HG03457 (cell line): ENCODE results near the gene PRSS21.

Experiments
- ATAC-seq: cut with Tn5 transposase; IDR thresholded peaks from one replicate; pipeline ENCODE4 v1.9.1; 2021; ENCODE audit warnings: moderate number of reproducible peaks; ENCODE audit not compliant: unreplicated experiment

Gene PRSS21

DNA sequence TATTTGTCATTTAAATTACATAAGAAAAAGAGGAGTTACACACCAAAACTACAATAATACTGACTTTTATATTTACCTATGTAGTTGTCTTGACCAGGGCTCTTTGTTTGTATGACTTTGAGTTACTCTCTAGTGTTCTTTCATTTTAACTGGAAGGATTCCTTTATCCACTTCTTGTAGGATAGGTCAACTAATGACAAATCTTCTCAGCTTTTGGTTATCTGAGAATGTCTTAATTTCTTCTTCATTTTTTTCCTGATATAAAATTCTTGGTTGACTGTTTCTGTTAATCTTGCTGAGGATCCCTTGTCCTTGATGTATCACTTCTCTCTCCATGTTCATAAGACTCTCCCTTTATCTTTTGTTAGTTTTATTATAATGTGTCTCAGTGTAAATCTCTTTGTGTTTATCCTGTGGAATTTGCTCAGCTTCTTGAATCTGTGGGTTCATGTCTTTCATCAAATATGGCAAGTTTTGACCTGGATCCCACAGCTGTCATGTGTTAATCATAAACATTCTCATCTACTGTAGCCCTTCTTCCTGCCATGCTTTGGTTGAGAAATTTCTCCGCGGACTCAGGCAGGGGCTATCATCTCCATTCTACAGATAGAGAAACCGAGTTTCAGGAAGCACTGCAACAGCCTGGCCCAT, 13.4 kb upstream of the PRSS21 start:
- ATAC-seq = no peak

DNA sequence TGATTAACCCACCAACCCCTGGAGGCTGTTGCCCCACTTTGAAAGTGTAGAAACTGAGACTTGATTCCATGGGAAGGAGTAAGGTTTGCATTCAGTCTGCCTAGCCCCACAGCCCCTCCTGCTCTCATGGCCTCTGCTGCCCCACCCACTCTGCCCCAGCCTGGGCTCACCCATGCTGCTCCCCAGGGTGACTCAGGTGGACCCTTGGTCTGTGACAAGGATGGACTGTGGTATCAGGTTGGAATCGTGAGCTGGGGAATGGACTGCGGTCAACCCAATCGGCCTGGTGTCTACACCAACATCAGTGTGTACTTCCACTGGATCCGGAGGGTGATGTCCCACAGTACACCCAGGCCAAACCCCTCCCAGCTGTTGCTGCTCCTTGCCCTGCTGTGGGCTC, 12.3 kb upstream of the PRSS21 start:
- ATAC-seq = no peak

DNA sequence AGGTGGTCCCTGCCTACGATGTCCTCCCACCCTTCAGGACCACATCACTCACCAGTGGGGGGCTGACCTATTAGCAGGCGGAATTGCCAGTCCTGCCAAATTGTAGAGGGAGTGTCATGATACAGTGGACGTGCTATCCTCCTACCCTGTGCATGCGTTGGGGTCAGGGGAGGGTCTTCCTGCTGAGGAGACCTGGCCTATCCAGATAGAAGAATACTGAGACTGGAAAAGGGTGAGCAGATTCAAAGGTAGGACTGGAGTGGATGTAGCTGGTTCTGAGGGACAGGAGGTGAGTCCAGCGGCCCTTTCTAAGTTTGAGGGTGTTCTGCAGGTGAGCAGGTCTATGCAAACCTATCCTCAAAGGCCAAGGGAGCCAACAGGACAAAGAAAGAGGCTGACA, 10.8 kb upstream of the PRSS21 start:
- no peak for ATAC-seq

DNA sequence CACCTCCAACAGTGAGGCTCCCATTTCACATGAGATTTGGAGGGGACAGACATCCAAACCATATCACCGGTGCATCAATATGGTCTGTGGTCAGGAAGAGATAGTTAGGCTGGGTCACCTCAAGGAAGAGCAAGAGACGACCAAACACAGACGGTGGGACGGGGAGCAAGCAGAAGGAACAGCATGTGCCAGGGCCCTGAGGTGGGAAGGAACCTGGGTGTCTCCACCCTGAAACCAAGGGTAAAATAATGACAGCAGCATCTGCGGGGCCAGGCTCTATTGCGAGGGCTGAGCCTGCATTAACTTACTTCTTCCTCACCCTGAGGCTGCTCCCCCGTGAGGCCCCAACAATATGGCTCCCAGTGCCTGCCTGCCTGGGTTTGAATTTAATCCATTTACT, 8.9 kb upstream of the PRSS21 start:
- no peak for ATAC-seq

DNA sequence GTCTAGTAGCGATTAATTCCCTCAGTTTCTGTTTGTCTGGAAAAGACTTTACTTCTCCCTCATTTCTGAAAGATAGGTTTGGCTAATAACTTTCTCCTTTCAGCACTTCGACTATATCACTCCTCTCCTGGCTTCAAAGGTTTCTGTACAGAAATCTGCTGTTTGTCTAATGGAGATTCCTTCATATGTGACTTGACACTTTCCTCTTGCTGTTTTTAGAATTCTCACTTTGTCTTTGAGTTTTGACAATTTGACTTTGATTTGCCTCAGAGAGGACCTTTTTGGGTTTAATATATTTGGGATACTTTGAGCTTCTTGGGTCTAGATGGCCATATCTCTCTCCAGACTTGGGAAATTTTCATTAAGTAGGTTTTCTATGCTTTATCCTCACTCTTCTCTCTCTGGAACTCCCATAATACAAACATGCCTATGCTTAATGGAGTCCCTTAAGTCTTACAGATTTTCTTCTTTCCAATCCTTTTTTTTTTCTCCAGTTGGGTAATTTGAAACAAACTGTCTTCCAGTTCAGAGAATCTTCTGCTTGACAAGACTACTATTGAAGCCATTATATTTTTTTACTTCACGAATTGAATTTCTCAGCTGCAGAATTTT, 7.8 kb upstream of the PRSS21 start:
- no peak for ATAC-seq

DNA sequence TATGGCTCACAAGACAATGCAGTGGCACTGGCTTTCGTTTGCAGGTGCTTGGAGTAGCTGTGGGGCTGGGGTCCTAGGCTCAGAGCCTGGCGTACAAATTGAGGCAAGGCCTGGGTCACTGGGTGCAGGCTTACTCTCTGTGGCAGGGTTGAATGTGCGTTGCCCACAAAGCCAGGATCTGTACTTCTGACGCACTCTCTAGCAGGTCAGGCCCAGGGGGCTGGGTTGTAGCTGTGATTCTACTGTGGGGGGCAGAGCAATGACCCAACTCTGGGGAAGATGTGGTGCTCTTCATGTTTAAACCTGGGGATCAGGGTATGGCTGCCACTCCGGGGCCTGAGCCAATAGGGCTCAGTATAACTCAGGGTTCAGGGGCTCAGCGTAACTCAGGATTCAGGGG, 6.4 kb upstream of the PRSS21 start:
- no peak for ATAC-seq

DNA sequence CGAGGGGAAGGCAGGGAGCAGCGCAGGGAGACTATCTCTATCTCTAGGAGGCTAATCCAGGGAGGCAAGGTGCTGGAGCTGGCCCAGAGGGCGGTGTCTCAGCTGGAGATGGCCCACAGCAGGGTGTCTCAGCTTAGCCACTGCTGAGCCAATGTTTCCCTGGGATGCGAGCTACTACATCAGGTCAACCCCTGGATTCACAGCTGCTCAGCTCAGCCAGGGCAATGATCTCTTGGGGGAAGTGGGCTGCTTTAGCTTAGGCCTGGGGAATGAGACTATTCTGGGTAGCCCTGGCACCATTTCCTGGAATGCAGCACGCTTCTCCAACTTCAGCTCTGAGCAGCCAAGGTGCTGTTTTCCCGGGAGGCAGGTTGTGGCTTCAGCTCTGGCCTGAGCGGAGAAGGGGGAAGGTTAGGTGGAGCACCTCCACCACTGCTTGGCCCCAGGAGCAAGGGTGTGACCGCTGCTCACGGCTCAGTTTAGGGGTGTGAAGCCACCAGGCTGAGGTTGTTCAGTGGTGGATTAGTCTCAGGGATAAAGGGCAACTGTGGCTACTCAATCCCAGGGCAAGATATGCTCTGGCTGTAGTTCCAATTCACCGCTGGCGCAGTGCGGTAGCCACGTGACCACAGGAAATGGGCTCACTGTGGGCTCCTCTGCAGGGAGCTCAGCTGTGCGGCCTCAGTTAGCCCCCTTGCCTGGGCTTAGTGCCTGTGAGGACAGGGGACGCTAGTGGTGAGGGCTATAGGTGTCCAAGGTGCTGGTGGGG, 5.2 kb upstream of the PRSS21 start:
- ATAC-seq = no peak

DNA sequence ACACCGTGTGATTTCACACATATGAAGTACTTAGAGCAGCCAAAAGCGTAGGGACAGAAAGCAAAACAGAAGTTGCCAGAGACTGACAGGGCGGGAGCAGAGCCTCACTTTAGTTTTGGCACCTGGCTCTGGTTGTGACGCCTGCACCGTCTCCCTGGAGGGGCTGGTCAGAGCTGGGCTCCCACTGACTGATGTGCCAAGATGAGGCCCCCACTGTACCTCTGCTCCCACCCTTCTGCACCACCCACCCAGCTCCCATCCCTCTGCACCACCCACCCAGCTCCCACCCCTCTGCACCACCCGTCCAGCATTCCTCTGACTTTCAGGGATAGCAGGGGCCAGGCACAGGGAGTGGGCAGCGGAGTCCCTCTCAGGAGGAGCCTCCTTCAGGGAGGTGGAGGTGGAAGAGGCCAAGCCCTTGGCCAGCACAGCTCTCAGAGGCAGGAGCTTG, 3.2 kb upstream of the PRSS21 start:
- ATAC-seq = no peak

DNA sequence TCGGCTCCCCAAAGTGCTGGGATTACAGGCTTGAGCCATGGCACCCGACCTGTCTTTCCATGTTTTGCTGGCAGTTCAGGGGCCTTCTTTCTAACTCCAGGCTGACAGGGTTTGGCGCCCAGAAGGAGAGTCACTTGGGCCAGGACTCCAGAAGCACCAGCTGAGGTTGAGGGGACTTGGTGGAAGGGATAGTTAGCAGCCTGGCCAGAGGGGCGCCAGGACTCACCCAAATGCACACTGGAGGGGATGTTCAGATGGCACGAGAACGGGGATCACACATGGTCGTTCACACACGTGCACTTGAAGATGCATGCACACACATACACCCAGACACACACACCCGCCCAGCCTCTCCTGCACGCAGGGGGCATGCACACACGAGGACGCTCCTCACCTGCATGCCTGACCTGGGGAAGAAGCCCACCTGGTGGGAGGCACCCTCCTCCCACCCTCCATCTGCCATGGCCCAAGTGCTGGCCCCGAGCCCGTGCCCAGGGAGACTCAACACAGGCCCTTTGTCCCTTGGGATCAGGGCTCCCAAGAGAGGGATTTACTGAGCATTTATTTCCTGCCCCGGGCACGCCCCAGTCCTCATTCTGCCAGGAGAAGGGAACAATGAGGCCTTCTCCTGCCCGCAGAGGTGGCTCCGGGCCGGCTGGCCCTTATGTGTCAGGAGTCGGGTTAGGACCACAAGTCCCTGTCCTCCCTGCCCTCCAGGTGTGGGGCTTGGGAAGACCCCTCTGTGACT, 2.3 kb upstream of the PRSS21 start:
- ATAC-seq = no peak

DNA sequence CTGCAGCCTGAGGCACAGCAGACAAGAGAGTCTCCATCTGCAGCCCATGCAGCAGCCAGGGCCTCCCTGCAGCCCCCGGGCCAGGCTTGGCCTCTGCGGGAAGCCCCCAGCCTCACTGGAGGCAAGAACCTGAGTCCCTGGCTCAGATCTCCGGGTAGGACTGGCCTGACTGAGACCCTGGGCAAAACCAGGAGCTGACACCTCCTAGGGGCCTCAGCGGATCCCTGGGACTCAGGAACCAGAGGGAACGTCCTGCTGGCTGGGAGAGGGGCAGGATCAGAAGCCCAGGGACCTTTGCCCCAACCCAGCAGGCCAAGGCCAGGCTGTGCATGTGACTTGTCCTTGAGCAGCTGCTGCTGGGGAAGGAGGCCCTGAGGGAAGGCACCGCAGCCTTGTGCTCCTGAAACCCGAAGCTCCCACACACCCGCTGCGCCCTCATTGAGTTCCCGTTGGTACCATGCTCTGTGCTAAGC, 1.7 kb upstream of the PRSS21 start:
- no peak for ATAC-seq

DNA sequence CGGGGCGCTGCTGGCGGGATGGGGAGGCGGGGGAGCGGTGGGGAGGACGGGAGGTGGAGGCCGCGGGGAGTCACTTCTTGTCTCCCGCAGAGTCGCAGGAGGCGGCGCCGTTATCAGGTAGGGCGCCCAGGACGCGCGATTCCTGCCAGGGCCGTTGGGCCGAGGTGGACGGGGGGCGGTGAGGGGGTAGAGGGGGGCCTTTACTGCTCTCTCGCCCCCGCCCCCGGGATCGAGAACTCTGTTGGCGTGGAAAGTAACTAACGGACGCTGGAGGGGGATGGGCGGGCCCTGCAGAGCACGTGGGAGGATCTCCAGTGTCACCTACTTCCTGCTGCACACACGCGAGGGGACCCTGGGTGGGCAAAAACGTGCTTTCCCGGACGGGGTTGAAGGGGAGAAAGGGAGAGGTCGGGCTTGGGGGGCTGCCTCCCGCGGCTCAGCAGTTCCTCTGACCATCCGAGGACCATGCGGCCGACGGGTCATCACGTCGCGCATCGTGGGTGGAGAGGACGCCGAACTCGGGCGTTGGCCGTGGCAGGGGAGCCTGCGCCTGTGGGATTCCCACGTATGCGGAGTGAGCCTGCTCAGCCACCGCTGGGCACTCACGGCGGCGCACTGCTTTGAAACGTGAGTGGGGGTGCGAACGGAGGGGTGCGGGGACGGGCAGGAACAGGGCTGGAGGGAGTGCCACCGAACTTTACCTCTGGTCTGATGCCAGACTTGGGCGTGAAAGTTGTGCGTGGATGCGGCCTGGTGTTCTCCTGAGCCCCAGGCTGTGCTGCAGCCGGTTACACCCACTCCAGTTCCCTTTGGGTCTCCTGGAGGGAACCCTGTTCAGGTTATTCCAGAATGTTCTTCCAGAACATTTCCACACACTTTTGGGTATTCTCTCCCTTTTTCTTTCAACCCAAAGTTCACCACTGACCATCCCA, 569 bp downstream of the PRSS21 start:
- no peak for ATAC-seq

DNA sequence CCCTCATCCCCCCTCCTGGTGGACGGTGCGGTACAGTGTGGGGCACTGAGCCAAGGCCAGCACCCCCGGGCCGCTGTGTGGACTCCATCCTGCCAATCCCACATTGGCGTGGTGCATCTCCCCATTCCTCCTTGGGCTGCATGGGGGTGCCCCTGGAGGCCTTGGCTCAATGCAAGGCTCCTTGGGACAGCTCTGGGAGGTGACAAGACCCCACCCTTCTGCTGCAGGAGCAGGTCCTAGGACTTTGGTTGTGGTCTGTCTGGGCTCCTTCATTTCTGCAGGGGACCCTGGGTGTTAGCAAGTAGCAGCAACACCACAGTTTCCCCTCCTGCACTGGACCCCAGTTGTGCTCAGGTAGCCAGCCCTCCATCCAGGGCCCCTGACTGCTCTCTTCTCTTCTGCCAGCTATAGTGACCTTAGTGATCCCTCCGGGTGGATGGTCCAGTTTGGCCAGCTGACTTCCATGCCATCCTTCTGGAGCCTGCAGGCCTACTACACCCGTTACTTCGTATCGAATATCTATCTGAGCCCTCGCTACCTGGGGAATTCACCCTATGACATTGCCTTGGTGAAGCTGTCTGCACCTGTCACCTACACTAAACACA, 1.3 kb downstream of the PRSS21 start:
- ATAC-seq = no peak

DNA sequence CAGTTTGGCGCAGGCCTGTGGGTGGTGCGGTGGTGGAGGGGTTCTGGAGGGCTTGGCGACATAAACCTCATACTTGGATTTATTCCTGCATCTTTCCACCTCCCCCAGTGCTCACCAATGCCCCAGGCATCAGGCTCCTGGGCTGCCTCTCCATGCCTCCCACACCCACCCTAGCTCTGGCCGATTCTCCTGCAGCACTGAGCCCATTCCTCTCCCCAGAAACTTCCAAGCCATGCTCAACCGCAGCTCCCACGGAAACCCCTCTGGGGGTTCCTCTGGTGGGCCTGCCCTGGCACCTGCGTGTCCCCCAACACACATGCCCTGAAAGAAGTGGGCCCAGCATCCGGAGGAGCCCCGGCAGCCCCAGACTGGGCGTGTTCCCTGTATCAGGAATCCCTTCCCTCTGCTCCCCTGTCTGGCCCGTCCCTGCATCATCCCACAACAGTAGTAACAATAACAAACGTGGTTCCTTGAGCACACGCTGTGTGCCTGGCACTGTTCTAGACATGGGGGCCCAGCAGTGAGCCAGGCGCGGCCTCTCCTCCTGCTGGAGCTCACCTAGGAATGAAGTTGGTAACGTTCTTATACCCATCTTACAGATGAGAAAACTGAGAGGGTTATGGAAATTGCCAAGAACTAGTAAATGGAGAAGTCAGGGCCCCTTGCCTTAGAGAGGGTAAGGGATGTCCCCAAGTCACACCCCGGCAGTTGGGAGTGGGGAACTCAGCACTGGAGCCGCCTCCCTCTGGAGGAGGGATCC, 2.3 kb downstream of the PRSS21 start:
- no peak for ATAC-seq

DNA sequence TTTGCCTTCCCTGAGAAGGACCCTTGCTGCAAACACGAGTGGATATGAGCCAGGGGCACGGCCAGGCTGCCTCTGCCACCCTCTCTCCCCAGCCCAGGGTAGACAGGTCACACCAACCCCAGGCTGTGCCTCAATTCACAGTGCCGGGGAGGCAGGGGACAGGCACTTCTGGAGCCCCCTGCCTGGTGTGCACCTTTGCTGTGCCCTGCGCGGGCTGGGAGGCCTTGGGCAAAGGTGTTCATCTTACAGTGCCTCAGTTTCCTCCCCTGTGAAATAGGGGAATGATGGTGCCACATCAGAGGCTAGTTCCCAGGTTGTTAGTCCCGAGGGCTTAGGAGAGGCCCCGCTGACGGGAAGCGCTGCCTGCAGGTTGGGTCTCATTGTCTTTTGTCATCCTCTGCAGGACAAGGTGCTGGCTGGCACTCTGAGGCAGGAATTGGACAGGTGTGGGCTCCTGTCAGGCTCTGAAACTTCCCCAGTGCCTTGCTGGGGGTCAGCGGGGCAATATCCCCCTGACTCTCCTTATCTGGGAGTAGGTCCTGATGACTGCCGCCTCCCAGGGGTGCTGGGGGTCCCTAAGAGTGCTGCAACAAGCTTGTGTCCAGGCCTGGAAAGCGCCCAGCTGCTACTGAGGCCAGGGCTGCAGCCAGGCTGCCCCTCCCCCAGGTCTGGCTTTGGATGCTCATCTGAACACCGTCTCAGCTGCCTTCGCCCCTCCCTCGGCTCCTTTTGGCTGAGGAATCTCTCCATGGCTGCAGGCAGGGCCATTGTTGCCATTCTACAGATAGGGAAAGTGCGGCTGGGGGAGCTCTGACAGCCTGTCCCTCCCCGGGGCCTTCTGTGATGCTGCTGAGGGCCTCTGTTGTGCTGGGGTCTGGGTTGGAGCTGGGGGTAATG, 3.1 kb downstream of the PRSS21 start:
- ATAC-seq = no peak

DNA sequence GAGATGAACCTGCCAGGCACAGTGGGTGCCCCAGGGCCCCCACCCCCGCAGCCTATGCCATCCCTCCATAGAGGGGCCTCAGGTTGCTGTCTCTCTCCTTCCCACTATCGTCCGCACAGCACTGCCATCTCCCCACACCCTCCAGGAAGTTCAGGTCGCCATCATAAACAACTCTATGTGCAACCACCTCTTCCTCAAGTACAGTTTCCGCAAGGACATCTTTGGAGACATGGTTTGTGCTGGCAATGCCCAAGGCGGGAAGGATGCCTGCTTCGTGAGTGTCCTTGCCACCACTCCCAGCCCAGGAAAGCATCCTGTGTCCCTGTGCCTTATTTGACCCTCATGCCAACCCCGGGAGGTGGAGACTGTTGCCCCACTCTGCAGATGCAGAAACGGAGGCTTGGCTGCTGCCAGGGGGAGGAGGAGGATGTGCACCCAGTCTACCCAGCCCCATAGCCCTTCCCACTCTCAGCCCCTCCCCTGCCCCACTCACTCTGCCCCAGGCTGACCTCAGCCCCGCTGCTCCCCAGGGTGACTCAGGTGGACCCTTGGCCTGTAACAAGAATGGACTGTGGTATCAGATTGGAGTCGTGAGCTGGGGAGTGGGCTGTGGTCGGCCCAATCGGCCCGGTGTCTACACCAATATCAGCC, 3.9 kb downstream of the PRSS21 start:
- no peak for ATAC-seq

DNA sequence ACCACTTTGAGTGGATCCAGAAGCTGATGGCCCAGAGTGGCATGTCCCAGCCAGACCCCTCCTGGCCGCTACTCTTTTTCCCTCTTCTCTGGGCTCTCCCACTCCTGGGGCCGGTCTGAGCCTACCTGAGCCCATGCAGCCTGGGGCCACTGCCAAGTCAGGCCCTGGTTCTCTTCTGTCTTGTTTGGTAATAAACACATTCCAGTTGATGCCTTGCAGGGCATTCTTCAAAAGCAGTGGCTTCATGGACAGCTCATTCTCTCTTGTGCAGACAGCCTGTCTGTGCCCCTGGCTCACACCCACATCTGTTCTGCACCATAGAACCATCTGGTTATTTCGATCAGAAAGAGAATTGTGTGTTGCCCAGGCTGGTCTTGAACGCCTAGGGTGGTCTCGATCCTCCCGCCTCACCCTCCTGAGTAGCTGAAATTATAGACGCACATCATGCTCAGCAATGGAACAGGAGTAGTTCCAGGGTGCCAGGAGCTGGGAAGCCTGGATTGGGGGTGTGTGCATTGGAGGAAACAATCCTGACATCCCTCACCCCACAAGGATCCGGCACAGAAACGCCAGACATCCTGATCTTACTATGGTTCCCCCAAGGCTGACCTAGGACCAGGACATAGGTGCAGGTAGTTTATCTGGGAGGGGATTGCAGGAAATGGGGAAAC, 4.6 kb downstream of the PRSS21 start:
- no peak for ATAC-seq

DNA sequence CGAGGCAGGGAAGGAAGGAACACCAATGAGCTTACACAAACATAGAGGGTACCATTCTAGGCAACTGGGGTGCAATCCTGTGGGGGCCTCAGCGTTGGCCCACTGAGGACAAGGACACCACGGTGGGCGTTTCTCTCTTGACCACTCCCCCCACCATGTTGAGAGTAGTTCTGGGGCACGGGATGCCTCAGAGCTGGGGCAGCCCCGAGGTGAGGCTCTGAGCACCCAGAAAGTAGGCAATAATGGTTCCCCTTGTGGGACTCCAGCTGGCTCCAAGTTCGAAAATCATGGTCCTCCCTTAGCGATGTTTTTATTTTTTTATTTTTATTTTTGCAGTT, 5.1 kb downstream of the PRSS21 start:
- no peak for ATAC-seq
